HG03571 (cell line): Measurements from ENCODE around the gene NLRC5.
"Not testable (repeated sequence)": the region's sequence is repeated elsewhere in the genome, so short reads cannot be mapped to it uniquely, and the experiment has no call there.

ENCODE experiments used
- ATAC-seq: cut with Tn5 transposase; IDR thresholded peaks from one replicate; pipeline ENCODE4 v1.9.1; 2021; ENCODE audit not compliant: unreplicated experiment

Gene NLRC5

GRCh38 chr16:56961851-56962281 is 27.5 kb upstream of the NLRC5 start, which contains the start of gene CETP:
Gene CETP (plus strand): TSS chr16:56961950. CDS start chr16:56961980, 30 bp downstream.
- no peak for ATAC-seq

GRCh38 chr16:56964243-56965148 is 24.9 kb upstream of the NLRC5 start:
- no peak for ATAC-seq

- ATAC-seq: no peak
These were observed 23.9 kb upstream of the NLRC5 start for GRCh38 chr16:56965149-56966092.

- no peak for ATAC-seq
These were observed 23.3 kb upstream of the NLRC5 start for GRCh38 chr16:56966093-56966475.

GRCh38 chr16:56967733-56968132 is 21.6 kb upstream of the NLRC5 start:
- ATAC-seq: no peak

GRCh38 chr16:56969769-56970168 is 19.6 kb upstream of the NLRC5 start:
- no peak for ATAC-seq

GRCh38 chr16:56970934-56971767 is 18.2 kb upstream of the NLRC5 start:
- ATAC-seq: peak; percentile 69

- no peak for ATAC-seq
These were observed 17.7 kb upstream of the NLRC5 start for GRCh38 chr16:56971768-56972043.

DNA sequence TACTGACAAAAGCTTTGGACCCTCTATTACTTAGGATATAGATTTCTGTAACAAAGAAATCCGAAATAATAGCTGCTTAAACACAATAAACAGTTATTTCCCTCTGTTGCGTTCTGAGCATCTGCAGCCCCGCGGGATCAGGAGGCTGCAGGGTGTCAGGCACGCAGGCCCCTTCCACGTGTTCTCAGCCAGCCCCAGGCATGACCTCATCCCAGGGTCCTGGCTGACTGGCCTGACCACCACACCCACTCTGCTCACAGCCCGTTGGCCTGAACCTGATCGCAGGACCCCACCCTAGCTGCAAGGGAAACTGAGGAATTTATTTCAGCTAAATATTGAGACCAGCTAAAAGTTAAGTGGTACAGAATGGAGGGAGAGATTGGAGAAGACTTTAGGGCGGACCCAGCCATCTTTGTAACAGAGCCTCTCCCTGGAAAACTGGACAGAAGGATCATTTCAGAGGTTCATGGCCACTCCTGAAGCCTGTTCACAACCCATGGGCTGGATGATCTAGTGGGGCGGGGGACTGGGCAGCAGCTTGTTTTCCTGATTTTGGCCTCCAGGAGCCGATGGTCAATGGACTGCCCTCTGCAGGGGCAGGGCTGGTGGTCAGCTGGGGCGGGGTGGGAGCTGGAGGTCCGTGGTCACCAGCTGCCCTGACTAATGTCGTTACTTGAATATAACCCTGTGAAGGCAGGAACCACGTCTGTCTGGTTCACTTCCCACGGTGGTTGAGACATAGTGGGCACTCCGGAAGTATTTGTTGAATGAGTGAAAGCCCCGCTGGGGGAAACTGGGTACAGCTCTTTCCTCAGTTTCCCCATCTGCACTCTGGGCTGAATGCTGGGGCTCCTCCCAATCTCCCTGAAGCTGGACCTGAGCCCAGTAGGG is 16.7 kb upstream of the NLRC5 start:
- no peak for ATAC-seq

DNA sequence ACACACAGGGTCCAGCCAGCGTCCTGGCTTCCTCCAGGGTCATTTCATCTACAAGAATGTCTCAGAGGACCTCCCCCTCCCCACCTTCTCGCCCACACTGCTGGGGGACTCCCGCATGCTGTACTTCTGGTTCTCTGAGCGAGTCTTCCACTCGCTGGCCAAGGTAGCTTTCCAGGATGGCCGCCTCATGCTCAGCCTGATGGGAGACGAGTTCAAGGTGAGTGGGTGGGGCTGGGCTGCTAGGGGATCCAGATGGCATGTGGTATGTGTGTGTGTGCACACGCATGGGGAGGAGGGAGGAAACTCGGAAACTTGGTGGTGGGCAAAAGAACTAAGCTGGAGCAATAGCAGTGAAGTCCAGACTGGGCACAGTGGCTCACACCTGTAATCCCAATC is 16.1 kb upstream of the NLRC5 start:
- no peak for ATAC-seq

DNA sequence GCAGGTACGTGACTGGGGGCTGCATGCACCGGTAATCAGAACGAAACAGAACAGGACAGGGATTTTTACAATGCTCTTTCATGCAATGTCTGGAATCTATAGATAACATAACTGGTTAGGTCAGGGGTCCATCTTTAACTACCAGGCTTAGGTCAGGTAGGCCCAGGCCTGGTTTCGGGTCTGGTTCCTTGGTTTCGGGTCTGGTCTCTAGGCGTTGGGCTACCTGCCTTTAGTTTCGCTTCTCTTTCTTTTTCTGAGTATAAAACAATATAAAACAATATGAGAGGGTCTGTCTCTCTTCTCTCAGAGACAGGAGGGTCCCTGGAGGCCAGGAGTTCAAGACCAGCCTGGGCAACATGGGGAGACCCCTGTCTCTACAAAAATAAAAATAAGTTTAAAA is 15.5 kb upstream of the NLRC5 start:
- not testable (repeated sequence) for ATAC-seq

DNA sequence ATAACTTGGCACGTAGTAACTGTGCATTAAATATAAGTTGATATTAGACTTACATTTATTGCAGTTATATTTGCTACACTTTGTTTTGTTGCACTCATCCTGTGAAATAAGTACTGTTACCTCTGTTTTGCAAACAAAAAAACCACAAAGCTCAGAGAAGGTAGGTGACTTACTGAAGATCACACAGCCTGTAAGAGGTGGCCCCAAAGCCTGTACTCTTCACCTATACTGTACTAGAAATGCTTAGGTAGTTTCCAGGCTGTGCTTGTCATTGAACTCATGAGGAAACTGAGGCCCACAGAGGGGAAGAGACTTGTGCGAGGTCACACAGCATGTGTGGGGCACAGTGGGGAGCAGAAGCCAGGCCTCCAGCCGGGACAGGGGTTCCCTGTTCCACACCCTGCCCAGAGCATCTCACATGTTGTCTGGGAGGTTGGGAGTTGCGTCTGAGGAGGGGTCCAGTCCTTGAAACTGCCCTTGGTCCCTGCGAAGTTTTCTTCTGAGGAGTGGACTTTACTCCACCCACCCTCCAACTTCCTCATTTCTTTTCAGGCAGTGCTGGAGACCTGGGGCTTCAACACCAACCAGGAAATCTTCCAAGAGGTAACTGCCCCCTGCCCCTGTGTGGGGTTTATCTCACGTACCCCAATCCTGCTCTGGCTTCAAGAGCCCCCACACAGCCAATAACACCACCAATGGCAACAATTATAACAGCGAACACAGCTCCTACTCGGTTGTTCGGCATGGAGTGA is 14.6 kb upstream of the NLRC5 start:
- no peak for ATAC-seq

DNA sequence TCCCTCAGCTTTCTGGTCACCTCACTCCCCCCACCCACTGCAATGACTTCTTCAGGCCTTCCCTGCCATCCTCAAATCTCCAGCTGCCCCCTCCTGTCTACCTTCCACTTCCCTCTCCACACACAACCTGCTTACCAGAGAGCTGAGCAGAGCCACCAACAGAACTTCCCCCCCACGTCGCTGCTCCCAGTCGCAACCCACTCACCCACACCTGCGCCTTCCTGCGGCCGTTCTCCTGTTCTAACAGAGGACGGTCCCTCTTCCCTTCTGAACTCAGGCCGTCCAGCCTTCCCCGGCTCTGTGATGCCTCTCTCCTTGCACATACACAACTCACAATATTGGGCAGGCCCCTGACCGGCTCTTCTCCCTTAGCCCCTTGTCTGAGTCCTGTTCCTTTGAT is 13.6 kb upstream of the NLRC5 start:
- ATAC-seq: no peak

DNA sequence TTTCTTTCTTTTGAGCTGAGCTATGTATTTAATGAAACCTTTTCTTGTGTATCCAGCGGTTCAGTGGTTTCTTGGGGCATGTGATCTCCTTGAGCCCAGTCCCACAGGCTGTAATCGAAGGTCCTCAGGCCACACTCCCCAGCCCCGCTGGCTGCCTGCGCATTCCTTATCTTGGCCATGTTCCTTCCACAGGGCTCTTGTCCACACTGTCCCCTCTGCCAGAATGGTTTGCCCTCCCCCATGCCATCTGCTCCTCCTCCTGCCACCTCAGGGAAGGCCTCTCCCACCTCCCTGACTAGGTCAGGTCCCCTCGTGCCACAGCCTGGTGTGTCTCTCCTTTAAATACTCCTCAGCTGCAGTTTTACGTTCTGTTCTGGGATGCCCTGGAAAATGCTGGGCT is 12.1 kb upstream of the NLRC5 start:
- no peak for ATAC-seq

DNA sequence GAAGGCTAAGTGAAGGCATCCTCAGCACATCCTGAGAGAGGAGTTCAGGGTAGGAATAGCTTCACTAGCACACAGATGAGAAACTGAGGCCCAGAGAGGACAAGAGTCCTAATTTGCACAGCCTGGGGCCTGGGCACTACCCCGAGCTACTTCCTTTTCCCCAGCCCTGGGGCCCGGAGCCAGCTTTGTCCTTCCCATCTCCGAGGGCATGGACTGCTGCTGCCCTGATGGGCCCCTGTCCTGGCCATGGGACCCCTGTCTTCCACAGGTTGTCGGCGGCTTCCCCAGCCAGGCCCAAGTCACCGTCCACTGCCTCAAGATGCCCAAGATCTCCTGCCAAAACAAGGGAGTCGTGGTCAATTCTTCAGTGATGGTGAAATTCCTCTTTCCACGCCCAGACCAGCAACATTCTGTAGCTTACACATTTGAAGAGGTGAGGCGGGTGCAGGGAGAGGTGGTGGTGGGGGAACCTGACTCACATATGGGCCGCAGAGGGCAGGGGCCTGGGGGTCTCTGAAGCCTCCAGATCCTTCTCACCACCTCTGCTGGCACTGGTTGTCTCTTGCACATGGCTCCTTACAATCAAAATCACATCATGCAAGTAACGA is 11.4 kb upstream of the NLRC5 start:
- ATAC-seq: no peak

GRCh38 chr16:56980201-56980535 is 9.2 kb upstream of the NLRC5 start:
- ATAC-seq: no peak

DNA sequence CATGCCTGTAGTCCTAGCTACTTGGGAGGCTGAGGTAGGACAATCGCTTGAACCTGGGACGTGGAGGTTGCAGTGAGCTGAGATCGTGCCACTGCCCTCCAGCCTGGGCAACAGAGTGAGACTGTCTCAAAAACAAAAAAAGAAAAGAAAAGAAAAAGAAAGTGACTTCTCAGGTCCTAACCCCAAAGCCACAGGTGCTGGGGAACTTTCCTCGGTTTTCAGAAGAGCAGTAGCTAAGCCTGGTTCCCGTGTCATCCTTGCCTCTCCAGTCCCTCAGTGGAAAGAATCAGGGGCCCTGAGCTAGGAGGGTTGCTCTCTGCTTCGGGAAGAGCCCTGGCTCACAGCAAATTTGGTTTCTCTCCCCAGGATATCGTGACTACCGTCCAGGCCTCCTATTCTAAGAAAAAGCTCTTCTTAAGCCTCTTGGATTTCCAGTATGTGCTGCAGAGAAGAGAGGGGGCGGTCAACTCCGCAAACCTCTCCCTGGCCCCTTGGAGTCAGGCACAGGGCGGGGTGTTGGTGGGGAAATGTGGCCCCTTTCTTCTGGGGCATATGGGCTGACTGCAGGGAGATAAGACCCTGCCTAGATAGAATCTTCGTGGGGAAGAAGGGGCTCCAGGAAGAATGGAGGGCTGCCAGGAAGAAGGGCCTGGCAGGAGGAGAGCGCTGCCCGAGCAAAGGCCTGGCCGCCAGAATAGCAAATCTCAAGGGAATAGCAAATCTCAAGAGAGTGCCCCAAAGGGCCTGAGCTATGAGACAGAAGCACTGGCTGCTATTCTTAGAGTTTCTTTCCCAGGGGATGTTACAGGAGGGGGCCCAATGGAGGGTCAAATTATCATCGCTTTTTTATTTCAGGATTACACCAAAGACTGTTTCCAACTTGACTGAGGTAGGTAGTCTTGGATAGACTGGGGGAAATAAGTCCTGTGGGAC is 8.3 kb upstream of the NLRC5 start:
- ATAC-seq: no peak

GRCh38 chr16:56981729-56982271 is 7.6 kb upstream of the NLRC5 start:
- ATAC-seq: no peak
